DND-41 (cell line): ENCODE measurements around the gene SLC38A11.

Experiments used
- ATAC-seq: fragments of 200-7000 bp; cut with Tn5 transposase; 3 replicates; pipeline ENCODE4 v1.9.1; 2021; ENCODE audit warnings: low read depth; ENCODE audit not compliant: insufficient read depth
- DNase-seq: peaks from one replicate; pipeline ENCODE4 v3.0.0-alpha.2; 2020
- H2AFZ ChIP-seq: 2 replicates; pipeline ENCODE4 v1.6.0; 2012; ENCODE audit warnings: low read depth, low read length
- H3K27ac ChIP-seq: 2 replicates; pipeline ENCODE4 v1.5.1; 2012; ENCODE audit warnings: low read length, inconsistent platforms
- H3K27me3 ChIP-seq: fragments of 200-600 bp; sonication (generic); 2 replicates; pipeline ENCODE4 v1.6.0; 2012; ENCODE audit warnings: low read length, mild to moderate bottlenecking, inconsistent platforms; ENCODE audit not compliant: insufficient read depth, poor library complexity
- H3K36me3 ChIP-seq: 2 replicates; pipeline ENCODE4 v1.5.1; 2012; ENCODE audit warnings: low read length, inconsistent platforms; ENCODE audit not compliant: insufficient read depth
- H3K4me1 ChIP-seq: 2 replicates; pipeline ENCODE4 v1.5.1; 2012; ENCODE audit warnings: mild to moderate bottlenecking, low read length; ENCODE audit not compliant: insufficient read depth
- H3K4me2 ChIP-seq: 2 replicates; pipeline ENCODE4 v1.6.0; 2012; ENCODE audit warnings: mild to moderate bottlenecking, moderate library complexity, low read length, inconsistent platforms; ENCODE audit not compliant: insufficient read depth
- H3K4me3 ChIP-seq, 2 experiments: fragments of 200-600 bp in 1 of 2; shearing (Covaris generic) in 1 of 2; 2 replicates each; pipeline ENCODE4 v1.5.1; 2012 to 2016; ENCODE audit warnings: inconsistent platforms in 2 of 2, low read length in 2 of 2, mild to moderate bottlenecking in 2 of 2, low read depth in 1 of 2, moderate library complexity in 1 of 2
- H3K79me2 ChIP-seq: 2 replicates; pipeline ENCODE4 v1.6.0; 2012; ENCODE audit warnings: low read length, inconsistent platforms; ENCODE audit not compliant: insufficient read depth
- H3K9ac ChIP-seq: 2 replicates; pipeline ENCODE4 v1.6.0; 2012; ENCODE audit warnings: low read depth, mild to moderate bottlenecking, inconsistent platforms, low read length, moderate library complexity
- H3K9me3 ChIP-seq: 2 replicates; pipeline ENCODE4 v1.5.1; 2012; ENCODE audit warnings: low read length, moderate library complexity, mild to moderate bottlenecking, inconsistent platforms; ENCODE audit not compliant: insufficient read depth, severe bottlenecking
- H4K20me1 ChIP-seq: 2 replicates; pipeline ENCODE4 v1.6.0; 2012; ENCODE audit warnings: low read length; ENCODE audit not compliant: insufficient read depth
- EZH2 ChIP-seq: IDR thresholded peaks from 3 replicates; pipeline ENCODE4 v1.6.1; 2012; ENCODE audit warnings: borderline replicate concordance, low read depth, mild to moderate bottlenecking, moderate library complexity, low read length, inconsistent platforms; ENCODE audit not compliant: severe bottlenecking
- TF ChIP-seq, protein P1 (sequence below): IDR thresholded peaks from 2 replicates; pipeline ENCODE4 v1.5.1; 2012; ENCODE audit warnings: borderline replicate concordance, low read length, moderate library complexity, mild to moderate bottlenecking; ENCODE audit not compliant: poor library complexity, severe bottlenecking; ENCODE audit errors: extremely low read depth

Gene SLC38A11

DNA sequence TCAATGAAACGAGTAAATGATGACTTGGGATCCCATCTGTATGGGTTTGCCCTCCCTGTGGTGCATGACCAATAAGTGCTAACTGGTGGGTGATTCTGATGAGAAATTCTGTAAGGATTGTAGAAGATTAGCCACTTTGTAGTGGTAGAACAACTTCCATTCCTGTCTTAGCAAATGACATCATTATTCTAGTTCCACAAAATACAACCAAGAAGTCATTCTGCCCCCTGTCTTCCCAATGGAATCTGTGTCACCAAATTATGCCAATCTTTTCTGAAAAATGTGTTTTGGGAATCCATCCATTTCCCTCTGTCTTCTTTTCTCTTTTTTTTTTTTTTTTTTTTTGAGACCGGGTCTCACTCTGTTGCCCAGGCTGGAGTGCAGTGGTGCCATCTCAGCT is 48.4 kb downstream of the SLC38A11 start:
- Histone ChIP-seq H3K4me1 (peaks cover 35% of the 10 kb centered on the region), H3K4me3 (no peak overlapping the region), H4K20me1 (no peaks in the 10 kb centered on the region), H3K79me2 (no peaks in the 10 kb centered on the region), H3K36me3 (no peaks in the 10 kb centered on the region), H2AFZ (no peak overlapping the region), H3K9me3 (no peaks in the 10 kb centered on the region), H3K9ac (no peak overlapping the region), H3K4me2 (no peak overlapping the region), H3K27me3 (no peaks in the 10 kb centered on the region), H3K27ac (no peak overlapping the region)
- no peak for TF ChIP-seq EZH2
- TF ChIP-seq, protein P1, sequence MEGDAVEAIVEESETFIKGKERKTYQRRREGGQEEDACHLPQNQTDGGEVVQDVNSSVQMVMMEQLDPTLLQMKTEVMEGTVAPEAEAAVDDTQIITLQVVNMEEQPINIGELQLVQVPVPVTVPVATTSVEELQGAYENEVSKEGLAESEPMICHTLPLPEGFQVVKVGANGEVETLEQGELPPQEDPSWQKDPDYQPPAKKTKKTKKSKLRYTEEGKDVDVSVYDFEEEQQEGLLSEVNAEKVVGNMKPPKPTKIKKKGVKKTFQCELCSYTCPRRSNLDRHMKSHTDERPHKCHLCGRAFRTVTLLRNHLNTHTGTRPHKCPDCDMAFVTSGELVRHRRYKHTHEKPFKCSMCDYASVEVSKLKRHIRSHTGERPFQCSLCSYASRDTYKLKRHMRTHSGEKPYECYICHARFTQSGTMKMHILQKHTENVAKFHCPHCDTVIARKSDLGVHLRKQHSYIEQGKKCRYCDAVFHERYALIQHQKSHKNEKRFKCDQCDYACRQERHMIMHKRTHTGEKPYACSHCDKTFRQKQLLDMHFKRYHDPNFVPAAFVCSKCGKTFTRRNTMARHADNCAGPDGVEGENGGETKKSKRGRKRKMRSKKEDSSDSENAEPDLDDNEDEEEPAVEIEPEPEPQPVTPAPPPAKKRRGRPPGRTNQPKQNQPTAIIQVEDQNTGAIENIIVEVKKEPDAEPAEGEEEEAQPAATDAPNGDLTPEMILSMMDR, result no peak
- no peak for DNase-seq
- ATAC-seq, result no peak

DNA sequence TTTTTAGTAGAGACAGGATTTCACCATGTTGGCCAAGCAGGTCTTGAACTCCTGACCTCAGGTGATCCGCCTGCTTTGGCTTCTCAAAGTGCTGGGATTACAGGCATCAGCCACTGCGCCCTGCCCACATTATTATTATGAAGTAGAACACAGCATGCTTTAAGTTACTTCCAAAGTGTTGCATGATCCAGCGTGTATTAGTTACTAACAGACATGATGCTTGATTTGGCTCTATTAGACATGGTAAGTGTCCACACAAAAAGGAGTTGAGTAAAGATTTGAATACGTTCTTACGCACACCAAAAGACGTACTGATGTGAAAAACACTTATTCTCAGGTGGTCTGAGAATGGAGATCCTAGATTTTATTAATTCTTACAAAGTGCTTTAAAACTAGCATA is 50.0 kb downstream of the SLC38A11 start:
- H3K4me2 ChIP-seq, result no peak overlapping the region

DNA sequence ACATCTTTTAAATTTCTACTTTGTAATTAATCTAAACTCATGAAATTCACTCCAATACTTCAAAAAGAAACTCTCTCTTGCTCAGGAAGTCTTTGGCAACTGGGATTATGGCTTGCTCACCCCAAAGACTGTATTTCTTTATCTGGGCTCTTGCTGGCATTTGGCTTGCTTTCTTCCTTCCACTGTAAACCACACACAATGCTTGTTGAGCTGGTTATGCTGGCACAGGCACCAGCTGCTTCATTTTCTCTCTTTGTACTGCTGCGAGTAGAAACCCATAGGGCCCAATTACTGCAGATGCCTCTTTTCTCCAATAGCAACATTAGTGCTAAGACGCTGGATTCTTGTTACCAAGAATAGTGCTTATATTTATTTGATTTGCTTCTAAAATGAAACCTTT is 51.4 kb downstream of the SLC38A11 start:
- no peaks in the 10 kb centered on the region for H3K9me3 ChIP-seq
- no peak for TF ChIP-seq EZH2
- TF ChIP-seq, protein P1, result no peak

More for the DNA sequence above, 50.0 kb downstream of the SLC38A11 start:
- H3K27ac ChIP-seq, result no peak overlapping the region
- peaks cover 30% of the 10 kb centered on the region for H3K4me1 ChIP-seq
- no peak overlapping the region for H2AFZ ChIP-seq
- no peak overlapping the region for H3K9ac ChIP-seq
- no peaks in the 10 kb centered on the region for H3K9me3 ChIP-seq
- TF ChIP-seq, protein P1, result no peak
- TF ChIP-seq EZH2, result no peak
- no peak for DNase-seq
- no peaks in the 10 kb centered on the region for H3K79me2 ChIP-seq
- H3K27me3 ChIP-seq, result no peaks in the 10 kb centered on the region
- no peaks in the 10 kb centered on the region for H3K36me3 ChIP-seq
- H3K4me3 ChIP-seq, result no peak overlapping the region
- H4K20me1 ChIP-seq, result no peaks in the 10 kb centered on the region
- no peak for ATAC-seq

DNA sequence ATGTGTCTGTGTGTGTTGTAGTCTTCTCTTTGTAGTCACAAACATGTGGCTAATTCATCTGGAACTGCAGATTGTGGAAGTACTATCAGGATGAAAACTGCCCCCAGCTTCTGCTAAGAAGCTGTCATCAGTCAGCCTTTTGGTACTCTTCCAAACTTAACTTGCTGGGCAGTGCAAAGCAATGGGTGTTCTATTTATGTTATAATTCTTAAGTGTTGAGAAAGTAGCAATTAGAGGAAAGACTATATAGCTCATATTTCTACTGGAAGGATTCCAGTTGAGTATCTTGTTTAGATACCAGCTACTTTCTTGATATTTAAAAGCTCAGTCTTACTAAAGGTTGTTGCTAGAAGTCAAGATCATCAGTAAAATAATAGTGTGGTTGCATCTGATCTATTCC is 52.1 kb downstream of the SLC38A11 start:
- Histone ChIP-seq H3K27ac (no peak overlapping the region), H3K4me3 (no peak overlapping the region), H3K9ac (no peak overlapping the region), H3K79me2 (no peaks in the 10 kb centered on the region), H3K27me3 (no peaks in the 10 kb centered on the region), H3K9me3 (no peaks in the 10 kb centered on the region), H3K36me3 (no peaks in the 10 kb centered on the region), H4K20me1 (no peaks in the 10 kb centered on the region), H3K4me2 (no peak overlapping the region), H2AFZ (no peak overlapping the region), H3K4me1 (peaks cover 17% of the 10 kb centered on the region; the same call in 1 of the 2 replicates)
- TF ChIP-seq EZH2, result no peak
- TF ChIP-seq, protein P1, result no peak
- DNase-seq (no peak), ATAC-seq (no peak)

More for the DNA sequence above, 51.4 kb downstream of the SLC38A11 start:
- Histone ChIP-seq H2AFZ (no peak overlapping the region), H3K27me3 (no peaks in the 10 kb centered on the region), H3K36me3 (no peaks in the 10 kb centered on the region), H3K4me3 (no peak overlapping the region), H3K9ac (no peak overlapping the region), H4K20me1 (no peaks in the 10 kb centered on the region), H3K4me2 (peak overlapping the region; percentile 31; the same call in 1 of the 2 replicates), H3K79me2 (no peaks in the 10 kb centered on the region), H3K4me1 (peaks cover 17% of the 10 kb centered on the region; the same call in 1 of the 2 replicates), H3K27ac (no peak overlapping the region)
- peak; percentile 6 for DNase-seq
- peak; percentile 44; the same call in 1 of the 3 replicates for ATAC-seq
